ENCODE measurements around the gene KBTBD12. TPM values are rescaled to one million over a fixed set of nuclear protein-coding genes. Genes with fewer than 3 reads are reported as not detected.

The KBTBD12 gene
- total and polyA plus RNA-seq, 2 of the 13 experiments (the other 11 are each of a cell fraction or from before 2014, with no cell fraction given), result not detected

DNA sequence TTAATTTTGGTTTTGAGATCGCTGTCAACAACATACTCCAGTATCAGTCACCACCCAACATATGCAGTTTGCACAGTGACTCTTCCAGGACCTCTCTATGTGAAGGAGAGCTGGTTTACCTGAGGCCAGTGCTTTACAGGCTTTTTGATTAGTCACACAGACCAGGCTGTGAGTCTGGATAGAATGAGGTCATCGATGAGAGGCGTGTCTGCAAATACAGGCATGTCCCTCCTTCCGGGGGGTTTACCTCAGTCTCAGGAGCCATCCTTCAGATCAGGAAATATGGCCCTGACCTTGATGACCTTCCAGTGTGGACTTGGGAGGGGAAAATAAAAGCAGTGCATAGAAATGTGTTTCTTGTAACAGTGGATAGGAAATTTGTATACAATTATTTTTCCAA, 46.9 kb downstream of the KBTBD12 start (continued):
- TF ChIP-seq ZNF775 (CRISPR knock-in tag; IDR thresholded peaks at IDR 0.05; ENCODE audit: borderline replicate concordance) (no peak), ATF7 (IDR thresholded peaks at IDR 0.05) (peak; percentile 85), ATF7 (CRISPR knock-in tag; IDR thresholded peaks at IDR 0.05) (peak; percentile 29; the same call in 1 of the 2 replicates), HIVEP1 (CRISPR knock-in tag; IDR thresholded peaks at IDR 0.05) (no peak), ZNF205 (CRISPR knock-in tag; IDR thresholded peaks at IDR 0.05) (no peak), GATAD2A (CRISPR knock-in tag; IDR thresholded peaks at IDR 0.05) (peak; percentile 30; the same call in 1 of the 2 replicates), MAZ (IDR thresholded peaks at IDR 0.05; ENCODE audit: borderline replicate concordance, low read depth, low read length) (peak; percentile 72; the same call in 1 of the 2 replicates), MAZ (CRISPR knock-in tag; IDR thresholded peaks at IDR 0.05; ENCODE audit: low read depth) (no peak), HMG20B (CRISPR knock-in tag; conservative IDR thresholded peaks at IDR 0.05) (no peak), FOXO1 (CRISPR knock-in tag; IDR thresholded peaks at IDR 0.05) (no peak), PATZ1 (CRISPR knock-in tag; IDR thresholded peaks at IDR 0.05) (0 out of 2 replicates have a peak, but pooled peaks have one; percentile 18), IRF2 (CRISPR knock-in tag; IDR thresholded peaks at IDR 0.05) (no peak), ZBTB43 (CRISPR knock-in tag; conservative IDR thresholded peaks at IDR 0.05) (no peak), RXRB (CRISPR knock-in tag; IDR thresholded peaks at IDR 0.05; ENCODE audit: borderline replicate concordance) (peak; percentile 63), ADNP (CRISPR knock-in tag; IDR thresholded peaks at IDR 0.05) (no peak), ZBTB14 (CRISPR knock-in tag; IDR thresholded peaks at IDR 0.05) (no peak), SP5 (CRISPR knock-in tag; IDR thresholded peaks at IDR 0.05; ENCODE audit: borderline replicate concordance, low read depth) (peak; percentile 77), THAP9 (CRISPR knock-in tag; IDR thresholded peaks at IDR 0.05; ENCODE audit: borderline replicate concordance) (no peak), HNRNPH1 (optimal IDR thresholded peaks at IDR 0.05; ENCODE audit: low read depth, low read length) (no peak)
- TF ChIP-seq, protein P1, sequence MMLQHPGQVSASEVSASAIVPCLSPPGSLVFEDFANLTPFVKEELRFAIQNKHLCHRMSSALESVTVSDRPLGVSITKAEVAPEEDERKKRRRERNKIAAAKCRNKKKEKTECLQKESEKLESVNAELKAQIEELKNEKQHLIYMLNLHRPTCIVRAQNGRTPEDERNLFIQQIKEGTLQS (CRISPR knock-in tag; IDR thresholded peaks at IDR 0.05), result peak; percentile 79
- TF ChIP-seq, protein P2, sequence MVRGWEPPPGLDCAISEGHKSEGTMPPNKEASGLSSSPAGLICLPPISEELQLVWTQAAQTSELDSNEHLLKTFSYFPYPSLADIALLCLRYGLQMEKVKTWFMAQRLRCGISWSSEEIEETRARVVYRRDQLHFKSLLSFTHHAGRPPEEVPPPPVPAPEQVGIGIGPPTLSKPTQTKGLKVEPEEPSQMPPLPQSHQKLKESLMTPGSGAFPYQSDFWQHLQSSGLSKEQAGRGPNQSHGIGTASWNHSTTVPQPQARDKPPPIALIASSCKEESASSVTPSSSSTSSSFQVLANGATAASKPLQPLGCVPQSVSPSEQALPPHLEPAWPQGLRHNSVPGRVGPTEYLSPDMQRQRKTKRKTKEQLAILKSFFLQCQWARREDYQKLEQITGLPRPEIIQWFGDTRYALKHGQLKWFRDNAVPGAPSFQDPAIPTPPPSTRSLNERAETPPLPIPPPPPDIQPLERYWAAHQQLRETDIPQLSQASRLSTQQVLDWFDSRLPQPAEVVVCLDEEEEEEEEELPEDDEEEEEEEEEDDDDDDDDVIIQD (CRISPR knock-in tag; IDR thresholded peaks at IDR 0.05; ENCODE audit: low read depth), result peak; percentile 87; the same call in 1 of the 2 replicates

Data from HepG2 (cell line).